ES-I3 (cell line): ENCODE data around the gene ATG4B.
A peak's percentile ranks its signal among the peaks of the same experiment; 100 is the strongest.

Source experiments
- H3K36me3 ChIP-seq: 2 replicates; pipeline ENCODE4 v1.6.1; 2013; ENCODE audit warnings: mild to moderate bottlenecking, low read length, control low read depth, moderate library complexity; ENCODE audit not compliant: insufficient read depth
- H3K4me1 ChIP-seq: 2 replicates; pipeline ENCODE4 v1.6.1; 2013; ENCODE audit warnings: mild to moderate bottlenecking, control low read depth, low read length; ENCODE audit not compliant: insufficient read depth
- H3K9ac ChIP-seq: 2 replicates; pipeline ENCODE4 v1.6.1; 2013; ENCODE audit warnings: low read depth, mild to moderate bottlenecking, low read length, moderate library complexity
- H3K9me3 ChIP-seq: 2 replicates; pipeline ENCODE4 v1.6.1; 2013; ENCODE audit warnings: mild to moderate bottlenecking, low read length, moderate library complexity; ENCODE audit not compliant: control insufficient read depth, insufficient read depth

ATG4B gene

GRCh38 chr2:241618829-241619228 lies 18.7 kb upstream of the ATG4B start:
- Histone ChIP-seq H3K4me1 (peaks cover 7% of the 10 kb centered on the region), H3K9me3 (no peaks in the 10 kb centered on the region), H3K36me3 (no peaks in the 10 kb centered on the region), H3K9ac (no peak overlapping the region)

GRCh38 chr2:241619597-241620418 lies 17.7 kb upstream of the ATG4B start:
- Histone ChIP-seq H3K9me3 (no peaks in the 10 kb centered on the region), H3K9ac (no peak overlapping the region), H3K36me3 (no peaks in the 10 kb centered on the region), H3K4me1 (peaks cover 7% of the 10 kb centered on the region)

GRCh38 chr2:241620419-241620769 lies 17.1 kb upstream of the ATG4B start:
- H3K9me3 ChIP-seq = no peaks in the 10 kb centered on the region
- no peak overlapping the region for H3K9ac ChIP-seq
- no peaks in the 10 kb centered on the region for H3K36me3 ChIP-seq
- H3K4me1 ChIP-seq = peaks cover 7% of the 10 kb centered on the region

- Histone ChIP-seq H3K4me1 (no peaks in the 10 kb centered on the region), H3K36me3 (no peaks in the 10 kb centered on the region; the same call in 1 of the 2 replicates), H3K9me3 (no peaks in the 10 kb centered on the region), H3K9ac (no peak overlapping the region)
These were observed 9.8 kb upstream of the ATG4B start for GRCh38 chr2:241627675-241628074.

- no peak overlapping the region for H3K9ac ChIP-seq
- H3K9me3 ChIP-seq = no peaks in the 10 kb centered on the region
- H3K4me1 ChIP-seq = no peaks in the 10 kb centered on the region
- H3K36me3 ChIP-seq = no peaks in the 10 kb centered on the region; the same call in none of the 2 replicates
These were observed 7.6 kb upstream of the ATG4B start for GRCh38 chr2:241629762-241630435.

GRCh38 chr2:241632478-241633325 lies 4.8 kb upstream of the ATG4B start:
- Histone ChIP-seq H3K9ac (no peak overlapping the region), H3K4me1 (no peaks in the 10 kb centered on the region; the same call in 1 of the 2 replicates), H3K9me3 (no peaks in the 10 kb centered on the region), H3K36me3 (no peaks in the 10 kb centered on the region; the same call in none of the 2 replicates)

- peaks cover 4% of the 10 kb centered on the region; the same call in 1 of the 2 replicates for H3K4me1 ChIP-seq
These were observed 3.9 kb upstream of the ATG4B start for GRCh38 chr2:241633561-241633960.

GRCh38 chr2:241635756-241636155 lies 1.7 kb upstream of the ATG4B start:
- Histone ChIP-seq H3K4me1 (peaks cover 4% of the 10 kb centered on the region; the same call in 1 of the 2 replicates), H3K9ac (peak overlapping the region; percentile 100; the same call in 1 of the 2 replicates), H3K9me3 (0 out of 2 replicates have a peak, but pooled peaks cover 5% of the 10 kb centered on the region), H3K36me3 (no peaks in the 10 kb centered on the region; the same call in none of the 2 replicates)

More at GRCh38 chr2:241633561-241633960, 3.9 kb upstream of the ATG4B start:
- Histone ChIP-seq H3K9me3 (no peaks in the 10 kb centered on the region), H3K9ac (no peak overlapping the region), H3K36me3 (no peaks in the 10 kb centered on the region; the same call in none of the 2 replicates)

GRCh38 chr2:241636182-241637017 lies 1.1 kb upstream of the ATG4B start:
- peaks cover 5% of the 10 kb centered on the region; the same call in 1 of the 2 replicates for H3K4me1 ChIP-seq
- H3K9ac ChIP-seq = peak overlapping the region; percentile 100
- 0 out of 2 replicates have a peak, but pooled peaks cover 5% of the 10 kb centered on the region for H3K9me3 ChIP-seq
- no peaks in the 10 kb centered on the region; the same call in 1 of the 2 replicates for H3K36me3 ChIP-seq

- Histone ChIP-seq H3K9ac (peak overlapping the region; percentile 100), H3K36me3 (no peaks in the 10 kb centered on the region; the same call in 1 of the 2 replicates), H3K4me1 (peaks cover 10% of the 10 kb centered on the region), H3K9me3 (0 out of 2 replicates have a peak, but pooled peaks cover 5% of the 10 kb centered on the region)
These were observed 535 bp downstream of the ATG4B start for GRCh38 chr2:241637795-241638660.

- 0 out of 2 replicates have a peak, but pooled peaks cover 5% of the 10 kb centered on the region for H3K9me3 ChIP-seq
- H3K4me1 ChIP-seq = peaks cover 10% of the 10 kb centered on the region
- no peak overlapping the region; the same call in 1 of the 2 replicates for H3K9ac ChIP-seq
- no peaks in the 10 kb centered on the region for H3K36me3 ChIP-seq
These were observed 1.4 kb downstream of the ATG4B start for GRCh38 chr2:241638940-241639339.

GRCh38 chr2:241639385-241639784 lies 1.9 kb downstream of the ATG4B start:
- Histone ChIP-seq H3K36me3 (no peaks in the 10 kb centered on the region), H3K9ac (no peak overlapping the region), H3K4me1 (peaks cover 10% of the 10 kb centered on the region), H3K9me3 (0 out of 2 replicates have a peak, but pooled peaks cover 5% of the 10 kb centered on the region)
